Astrocyte (in vitro differentiated cells and primary cell): Measurements from ENCODE around the gene HMHB1. TPM values are rescaled to one million over a fixed set of nuclear protein-coding genes. Genes with fewer than 3 reads are reported as not detected.
A peak's percentile ranks its signal among the peaks of the same experiment; 100 is the strongest.

Experiments used
- DNase-seq: peaks from one replicate; pipeline ENCODE4 v3.0.0-alpha.2; 2010; ENCODE audit warnings: low read depth
- FAIRE-seq: peaks from 2 replicates; lab custom pipeline; 2011; peaks lifted over from hg19 to GRCh38; lab: Jason Lieb, UNC
- H2AFZ ChIP-seq: 2 replicates; pipeline ENCODE4 v1.6.0; 2012; ENCODE audit warnings: low read depth, low read length, inconsistent platforms
- H3K27ac ChIP-seq: 2 replicates; pipeline ENCODE4 v1.5.1; 2011; ENCODE audit warnings: low read depth, low read length, inconsistent platforms
- H3K27me3 ChIP-seq: 2 replicates; pipeline ENCODE4 v1.6.0; 2011; ENCODE audit warnings: low read length, inconsistent platforms; ENCODE audit not compliant: insufficient read depth
- H3K36me3 ChIP-seq: 2 replicates; pipeline ENCODE4 v1.5.1; 2011; ENCODE audit warnings: low read length, inconsistent platforms; ENCODE audit not compliant: insufficient read depth
- H3K4me1 ChIP-seq: 2 replicates; pipeline ENCODE4 v1.5.1; 2011; ENCODE audit warnings: low read length, inconsistent platforms; ENCODE audit not compliant: insufficient read depth
- H3K4me2 ChIP-seq: 2 replicates; pipeline ENCODE4 v1.6.0; 2012; ENCODE audit warnings: low read length, inconsistent platforms
- H3K4me3 ChIP-seq: 2 replicates; pipeline ENCODE4 v1.5.1; 2011; ENCODE audit warnings: low read depth, mild to moderate bottlenecking, low read length, inconsistent platforms; ENCODE audit not compliant: insufficient read depth
- H3K79me2 ChIP-seq: 2 replicates; pipeline ENCODE4 v1.6.0; 2012; ENCODE audit warnings: mild to moderate bottlenecking, low read length, inconsistent platforms; ENCODE audit not compliant: insufficient read depth
- H3K9ac ChIP-seq: 2 replicates; pipeline ENCODE4 v1.6.0; 2012; ENCODE audit warnings: mild to moderate bottlenecking, low read length, inconsistent platforms
- H3K9me3 ChIP-seq: 2 replicates; pipeline ENCODE4 v1.5.1; 2012; ENCODE audit warnings: low read depth, mild to moderate bottlenecking, low read length, inconsistent platforms; ENCODE audit not compliant: insufficient read depth
- H4K20me1 ChIP-seq: 2 replicates; pipeline ENCODE4 v1.6.0; 2012; ENCODE audit warnings: low read length, inconsistent platforms; ENCODE audit not compliant: insufficient read depth
- H3K27ac Mint-ChIP-seq: one replicate; pipeline ENCODE4 v1.8.0; 2021; ENCODE audit warnings: mild to moderate bottlenecking, mixed read lengths; ENCODE audit not compliant: unreplicated experiment
- H3K27me3 Mint-ChIP-seq: one replicate; pipeline ENCODE4 v1.8.0; 2021; ENCODE audit warnings: low read depth, mixed read lengths; ENCODE audit not compliant: unreplicated experiment
- H3K36me3 Mint-ChIP-seq: one replicate; pipeline ENCODE4 v1.8.0; 2021; ENCODE audit warnings: low read depth, mixed read lengths; ENCODE audit not compliant: unreplicated experiment
- H3K4me1 Mint-ChIP-seq: one replicate; pipeline ENCODE4 v1.8.0; 2021; ENCODE audit warnings: low read depth, mixed read lengths; ENCODE audit not compliant: unreplicated experiment
- H3K4me3 Mint-ChIP-seq: one replicate; pipeline ENCODE4 v1.8.0; 2021; ENCODE audit warnings: mild to moderate bottlenecking, moderate library complexity, mixed read lengths; ENCODE audit not compliant: unreplicated experiment
- H3K9me3 Mint-ChIP-seq: one replicate; pipeline ENCODE4 v1.8.0; 2021; ENCODE audit warnings: mild to moderate bottlenecking, mixed read lengths; ENCODE audit not compliant: unreplicated experiment
- EZH2 ChIP-seq: IDR thresholded peaks from 2 replicates; pipeline ENCODE4 v1.6.1; 2012; ENCODE audit warnings: mild to moderate bottlenecking, low read length, inconsistent platforms; ENCODE audit not compliant: insufficient read depth
- total RNA-seq: library from RNA; stranded (reverse); gene quantifications from 2 replicates; pipeline ENCODE4 v1.2.1, GENCODE V29; 2021
- TF ChIP-seq, protein P1 (sequence below): IDR thresholded peaks from 2 replicates; pipeline ENCODE4 v1.5.1; 2011; ENCODE audit warnings: low read depth, mild to moderate bottlenecking, inconsistent platforms, low read length, moderate library complexity; ENCODE audit not compliant: insufficient read depth

HMHB1 gene
- total RNA-seq, 1 donor from 2014 or later: not detected

DNA sequence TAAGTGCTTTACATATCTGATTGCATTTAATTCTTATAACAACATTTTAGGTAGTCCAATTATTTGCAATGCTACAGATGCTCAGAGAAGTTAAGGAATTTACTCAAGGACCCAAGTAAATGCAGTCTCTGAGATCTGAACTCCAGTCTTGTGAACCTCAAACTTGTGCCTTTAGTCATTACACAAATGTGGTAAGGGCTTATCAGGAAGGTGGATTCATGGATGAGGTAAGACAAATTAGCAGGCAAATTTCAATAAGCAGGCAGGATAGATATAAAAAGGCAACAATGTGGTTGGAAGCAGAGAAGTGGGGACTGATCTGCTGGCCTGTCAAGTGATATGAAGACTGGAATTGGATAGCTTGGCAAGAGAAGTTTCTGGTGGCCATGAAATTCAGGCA is 29.5 kb downstream of the HMHB1 start:
- Histone ChIP-seq H3K27ac (no peak overlapping the region), H4K20me1 (no peaks in the 10 kb centered on the region), H3K4me3 (no peak overlapping the region), H3K9me3 (no peaks in the 10 kb centered on the region), H3K4me1 (peaks cover 7% of the 10 kb centered on the region), H3K27me3 (no peaks in the 10 kb centered on the region), H3K79me2 (no peaks in the 10 kb centered on the region), H2AFZ (no peak overlapping the region), H3K9ac (no peak overlapping the region), H3K36me3 (no peaks in the 10 kb centered on the region), H3K4me2 (no peak overlapping the region)
- peaks cover 2% of the 10 kb centered on the region for H3K27me3 Mint-ChIP-seq
- H3K4me1 Mint-ChIP-seq: no peaks in the 10 kb centered on the region
- H3K36me3 Mint-ChIP-seq: no peaks in the 10 kb centered on the region
- no peak overlapping the region for H3K27ac Mint-ChIP-seq
- DNase-seq (peak; percentile 65), FAIRE-seq (no peak)
- TF ChIP-seq, protein P1, sequence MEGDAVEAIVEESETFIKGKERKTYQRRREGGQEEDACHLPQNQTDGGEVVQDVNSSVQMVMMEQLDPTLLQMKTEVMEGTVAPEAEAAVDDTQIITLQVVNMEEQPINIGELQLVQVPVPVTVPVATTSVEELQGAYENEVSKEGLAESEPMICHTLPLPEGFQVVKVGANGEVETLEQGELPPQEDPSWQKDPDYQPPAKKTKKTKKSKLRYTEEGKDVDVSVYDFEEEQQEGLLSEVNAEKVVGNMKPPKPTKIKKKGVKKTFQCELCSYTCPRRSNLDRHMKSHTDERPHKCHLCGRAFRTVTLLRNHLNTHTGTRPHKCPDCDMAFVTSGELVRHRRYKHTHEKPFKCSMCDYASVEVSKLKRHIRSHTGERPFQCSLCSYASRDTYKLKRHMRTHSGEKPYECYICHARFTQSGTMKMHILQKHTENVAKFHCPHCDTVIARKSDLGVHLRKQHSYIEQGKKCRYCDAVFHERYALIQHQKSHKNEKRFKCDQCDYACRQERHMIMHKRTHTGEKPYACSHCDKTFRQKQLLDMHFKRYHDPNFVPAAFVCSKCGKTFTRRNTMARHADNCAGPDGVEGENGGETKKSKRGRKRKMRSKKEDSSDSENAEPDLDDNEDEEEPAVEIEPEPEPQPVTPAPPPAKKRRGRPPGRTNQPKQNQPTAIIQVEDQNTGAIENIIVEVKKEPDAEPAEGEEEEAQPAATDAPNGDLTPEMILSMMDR: no peak
- TF ChIP-seq EZH2: no peak
- peaks cover 1% of the 10 kb centered on the region for H3K9me3 Mint-ChIP-seq
- H3K4me3 Mint-ChIP-seq: no peak overlapping the region

DNA sequence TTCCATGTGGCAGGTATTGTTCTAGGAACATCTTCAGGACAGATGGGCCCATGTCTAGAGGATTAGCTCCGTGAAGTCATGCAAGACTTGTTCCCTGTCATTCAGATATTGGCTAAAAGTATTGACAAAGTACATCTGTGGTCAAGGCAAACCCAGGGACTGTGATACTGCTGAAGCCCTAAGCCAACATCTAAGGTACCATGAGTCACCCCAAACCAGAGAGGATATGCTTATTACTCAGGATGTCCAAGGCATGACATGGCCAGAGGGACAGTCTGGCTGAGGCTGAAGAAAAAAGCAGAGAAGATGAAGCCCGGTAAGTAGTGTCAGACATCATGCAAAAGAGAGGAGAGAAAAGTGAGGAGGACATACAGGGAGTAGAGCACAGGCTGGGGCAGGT is 31.0 kb downstream of the HMHB1 start:
- no peak for DNase-seq
- no peaks in the 10 kb centered on the region for H4K20me1 ChIP-seq
- TF ChIP-seq, protein P1: no peak
- TF ChIP-seq EZH2: no peak
- H3K4me1 ChIP-seq: no peaks in the 10 kb centered on the region
- H3K79me2 ChIP-seq: no peaks in the 10 kb centered on the region
- FAIRE-seq: no peak
- H3K9ac ChIP-seq: no peak overlapping the region
- Mint-ChIP-seq H3K36me3 (no peaks in the 10 kb centered on the region), H3K27ac (no peak overlapping the region), H3K9me3 (no peaks in the 10 kb centered on the region), H3K4me1 (no peaks in the 10 kb centered on the region), H3K4me3 (no peak overlapping the region), H3K27me3 (peaks cover 2% of the 10 kb centered on the region)
- no peak overlapping the region for H2AFZ ChIP-seq
- no peaks in the 10 kb centered on the region for H3K36me3 ChIP-seq
- H3K9me3 ChIP-seq: no peaks in the 10 kb centered on the region
- H3K27me3 ChIP-seq: no peaks in the 10 kb centered on the region
- H3K27ac ChIP-seq: no peak overlapping the region
- no peak overlapping the region for H3K4me3 ChIP-seq
- H3K4me2 ChIP-seq: no peak overlapping the region

DNA sequence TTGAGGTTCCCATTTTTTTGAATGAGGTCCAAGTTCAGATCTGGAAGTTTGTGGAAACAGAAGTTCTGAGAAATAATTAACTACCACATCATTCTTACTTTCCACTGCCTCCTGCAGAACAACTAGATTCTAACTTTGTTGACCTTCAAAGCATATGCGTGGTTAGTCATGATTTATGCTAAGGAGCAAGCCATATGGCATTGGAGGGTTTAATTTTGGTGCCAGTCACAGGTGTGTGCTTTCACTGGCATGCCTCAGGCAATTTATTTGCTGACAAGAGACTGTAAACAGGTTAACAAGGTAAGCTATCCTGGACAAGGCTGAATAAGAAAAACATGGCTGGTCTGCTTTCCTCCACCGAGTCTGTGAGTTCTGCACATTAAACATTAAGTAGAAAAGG is 31.5 kb downstream of the HMHB1 start:
- Mint-ChIP-seq H3K4me1 (no peaks in the 10 kb centered on the region), H3K4me3 (no peak overlapping the region), H3K27ac (no peak overlapping the region), H3K36me3 (no peaks in the 10 kb centered on the region), H3K9me3 (no peaks in the 10 kb centered on the region), H3K27me3 (peaks cover 2% of the 10 kb centered on the region)
- Histone ChIP-seq H3K9ac (no peak overlapping the region), H3K27ac (no peak overlapping the region), H3K4me3 (no peak overlapping the region), H3K27me3 (no peaks in the 10 kb centered on the region), H4K20me1 (no peaks in the 10 kb centered on the region), H2AFZ (no peak overlapping the region), H3K79me2 (no peaks in the 10 kb centered on the region), H3K36me3 (no peaks in the 10 kb centered on the region), H3K4me2 (no peak overlapping the region), H3K4me1 (no peaks in the 10 kb centered on the region), H3K9me3 (no peaks in the 10 kb centered on the region)
- DNase-seq: no peak
- no peak for FAIRE-seq
- TF ChIP-seq, protein P1: no peak
- TF ChIP-seq EZH2: no peak
